IMR-90 (cell line): Measurements from ENCODE around the gene TMEM45B.

Experiments
- BHLHE40 ChIP-seq: fragments of 150-350 bp; IDR thresholded peaks from 2 replicates; pipeline ENCODE4 v1.6.1; 2016; ENCODE audit warnings: mild to moderate bottlenecking, low read depth, low read length
- CEBPB ChIP-seq: IDR thresholded peaks from 2 replicates; pipeline ENCODE4 v1.6.1; 2012; ENCODE audit warnings: low read depth, low read length, improper control_type of control experiment
- CHD1 ChIP-seq: IDR thresholded peaks from 2 replicates; pipeline ENCODE4 v1.6.1; 2012; ENCODE audit warnings: low read depth, low read length, improper control_type of control experiment
- CTCF ChIP-seq: conservative IDR thresholded peaks from 2 replicates; pipeline ENCODE4 v1.5.1; 2012; ENCODE audit warnings: mild to moderate bottlenecking, low read depth, low read length, improper control_type of control experiment
- FOS ChIP-seq: fragments of 150-350 bp; IDR thresholded peaks from 2 replicates; pipeline ENCODE4 v1.6.1; 2016; ENCODE audit warnings: low read depth, low read length
- MAZ ChIP-seq: IDR thresholded peaks from 2 replicates; pipeline ENCODE4 v1.6.1; 2012; ENCODE audit warnings: low read depth, mild to moderate bottlenecking, low read length, improper control_type of control experiment, moderate library complexity, borderline replicate concordance
- MXI1 ChIP-seq: IDR thresholded peaks from 2 replicates; pipeline ENCODE4 v1.6.1; 2012; ENCODE audit warnings: low read depth, mild to moderate bottlenecking, low read length, moderate library complexity, borderline replicate concordance
- POLR2A ChIP-seq: IDR thresholded peaks from 2 replicates; pipeline ENCODE4 v1.6.1; 2012; ENCODE audit warnings: mild to moderate bottlenecking, low read depth, low read length
- RAD21 ChIP-seq: IDR thresholded peaks from 2 replicates; pipeline ENCODE4 v1.6.1; 2012; ENCODE audit warnings: low read length, improper control_type of control experiment
- RCOR1 ChIP-seq: IDR thresholded peaks from 2 replicates; pipeline ENCODE4 v1.6.1; 2012; ENCODE audit warnings: mild to moderate bottlenecking, low read length, improper control_type of control experiment; ENCODE audit not compliant: insufficient replicate concordance
- RFX5 ChIP-seq: IDR thresholded peaks from 2 replicates; pipeline ENCODE4 v1.8.0; 2012; ENCODE audit warnings: low read depth, mild to moderate bottlenecking, low read length, moderate library complexity
- SMC3 ChIP-seq: fragments of 150-350 bp; IDR thresholded peaks from 2 replicates; pipeline ENCODE4 v1.6.1; 2016; ENCODE audit warnings: low read depth, mild to moderate bottlenecking, antibody characterized with exemption, low read length, moderate library complexity
- TF ChIP-seq, protein P1 (sequence below): fragments of 150-350 bp; IDR thresholded peaks from 2 replicates; pipeline ENCODE4 v1.6.1; 2017; ENCODE audit warnings: mild to moderate bottlenecking, antibody characterized with exemption, low read length, low read depth
- TF ChIP-seq, protein P2 (sequence below): fragments of 150-350 bp; IDR thresholded peaks from 2 replicates; pipeline ENCODE4 v1.6.1; 2016; ENCODE audit warnings: low read depth, mild to moderate bottlenecking, low read length, moderate library complexity, borderline replicate concordance

- no peak for TF ChIP-seq CTCF
- TF ChIP-seq RAD21, result no peak
- TF ChIP-seq RFX5, result no peak
- TF ChIP-seq, protein P1, sequence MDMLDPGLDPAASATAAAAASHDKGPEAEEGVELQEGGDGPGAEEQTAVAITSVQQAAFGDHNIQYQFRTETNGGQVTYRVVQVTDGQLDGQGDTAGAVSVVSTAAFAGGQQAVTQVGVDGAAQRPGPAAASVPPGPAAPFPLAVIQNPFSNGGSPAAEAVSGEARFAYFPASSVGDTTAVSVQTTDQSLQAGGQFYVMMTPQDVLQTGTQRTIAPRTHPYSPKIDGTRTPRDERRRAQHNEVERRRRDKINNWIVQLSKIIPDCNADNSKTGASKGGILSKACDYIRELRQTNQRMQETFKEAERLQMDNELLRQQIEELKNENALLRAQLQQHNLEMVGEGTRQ, result no peak
- no peak for TF ChIP-seq MAZ
- TF ChIP-seq POLR2A, result no peak
- TF ChIP-seq BHLHE40, result no peak
- TF ChIP-seq CEBPB, result no peak
- no peak for TF ChIP-seq CHD1
- TF ChIP-seq SMC3, result no peak
- no peak for TF ChIP-seq FOS
- TF ChIP-seq RCOR1, result no peak
- TF ChIP-seq, protein P2, sequence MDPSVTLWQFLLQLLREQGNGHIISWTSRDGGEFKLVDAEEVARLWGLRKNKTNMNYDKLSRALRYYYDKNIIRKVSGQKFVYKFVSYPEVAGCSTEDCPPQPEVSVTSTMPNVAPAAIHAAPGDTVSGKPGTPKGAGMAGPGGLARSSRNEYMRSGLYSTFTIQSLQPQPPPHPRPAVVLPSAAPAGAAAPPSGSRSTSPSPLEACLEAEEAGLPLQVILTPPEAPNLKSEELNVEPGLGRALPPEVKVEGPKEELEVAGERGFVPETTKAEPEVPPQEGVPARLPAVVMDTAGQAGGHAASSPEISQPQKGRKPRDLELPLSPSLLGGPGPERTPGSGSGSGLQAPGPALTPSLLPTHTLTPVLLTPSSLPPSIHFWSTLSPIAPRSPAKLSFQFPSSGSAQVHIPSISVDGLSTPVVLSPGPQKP, result no peak
- no peak for TF ChIP-seq MXI1
These were observed 72.8 kb downstream of the TMEM45B start for GRCh38 chr11:129888451-129888850.
